Stimulated activated CD4-positive, alpha-beta T cell treated with anti-CD3 and anti-CD28 coated beads, Interleukin-2, amount 100 ng/mL, for 48 hours (primary cell): ENCODE measurements around the gene POU2AF1.
"Not testable (repeated sequence)": the region's sequence is repeated elsewhere in the genome, so short reads cannot be mapped to it uniquely, and the experiment has no call there.

Experiments
- DNase-seq, 2 donors: peaks; one replicate each; pipeline ENCODE4 v3.0.0-alpha.2; 2020

POU2AF1 gene

GRCh38 chr11:111408789-111409727, 30.0 kb upstream of the POU2AF1 start:
- no peak for DNase-seq

- no peak for DNase-seq
Measured at GRCh38 chr11:111407652-111408051, 28.6 kb upstream of the POU2AF1 start.

DNA sequence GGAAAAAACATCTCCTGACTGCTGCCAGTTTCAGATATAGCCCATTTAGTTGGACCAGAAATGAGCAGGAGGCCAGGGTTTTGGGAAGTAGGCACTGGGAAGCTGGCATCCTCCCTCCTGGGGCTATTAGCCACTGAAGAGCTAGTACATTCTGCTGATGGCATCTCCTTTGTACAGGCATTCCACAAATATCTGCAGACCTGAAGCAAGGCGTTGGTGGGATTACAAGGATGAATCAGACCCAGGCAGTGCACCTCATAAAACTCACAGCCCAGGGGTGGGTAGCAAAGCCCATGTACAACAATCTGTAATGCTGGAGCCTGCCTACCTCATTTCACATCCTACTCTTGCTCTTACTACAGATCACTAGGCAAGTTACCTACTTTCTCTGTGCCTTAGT, 27.5 kb upstream of the POU2AF1 start:
- no peak for DNase-seq

GRCh38 chr11:111406091-111406490, 27.0 kb upstream of the POU2AF1 start:
- no peak for DNase-seq

DNA sequence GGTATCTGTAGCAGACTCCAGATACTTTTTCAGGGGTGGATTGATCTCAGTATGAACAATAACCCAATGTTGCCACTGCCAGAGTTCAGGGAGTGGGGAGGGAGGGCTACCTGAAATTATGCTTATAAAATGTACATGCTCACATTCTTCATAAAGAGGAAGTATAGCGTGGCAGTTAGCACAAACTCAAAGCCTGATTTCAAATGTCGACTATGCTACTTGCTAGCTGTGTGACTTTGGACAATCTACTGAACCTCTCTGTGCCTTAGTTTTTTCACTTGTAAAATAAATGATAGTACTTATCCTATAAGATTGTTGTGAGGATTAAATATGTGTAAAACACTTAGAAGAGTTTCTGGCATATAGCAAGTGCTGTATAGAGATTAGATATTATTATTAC, 26.5 kb upstream of the POU2AF1 start:
- no peak for DNase-seq

GRCh38 chr11:111403051-111403726, 24.1 kb upstream of the POU2AF1 start:
- DNase-seq, result no peak

- no peak for DNase-seq
Measured at GRCh38 chr11:111402411-111402810, 23.3 kb upstream of the POU2AF1 start.

DNA sequence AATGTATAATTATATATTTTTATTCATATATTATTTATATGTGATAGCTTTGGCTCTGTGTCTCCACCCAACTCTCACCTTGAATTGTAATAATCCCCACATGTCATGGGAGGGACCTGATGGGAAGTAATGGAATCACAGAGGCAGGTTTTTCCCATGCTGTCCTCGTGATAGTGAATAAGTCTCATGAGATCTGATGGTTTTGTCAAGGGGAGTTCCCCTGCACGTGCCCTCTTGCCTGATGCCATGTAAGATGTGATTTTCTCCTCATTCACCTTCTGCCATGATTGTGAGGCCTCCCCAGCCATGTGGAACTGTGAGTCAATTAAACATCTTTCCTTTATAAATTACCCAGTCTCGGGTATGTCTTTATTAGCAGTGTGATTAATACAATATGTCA, 22.9 kb upstream of the POU2AF1 start:
- DNase-seq, result not testable (repeated sequence)

DNA sequence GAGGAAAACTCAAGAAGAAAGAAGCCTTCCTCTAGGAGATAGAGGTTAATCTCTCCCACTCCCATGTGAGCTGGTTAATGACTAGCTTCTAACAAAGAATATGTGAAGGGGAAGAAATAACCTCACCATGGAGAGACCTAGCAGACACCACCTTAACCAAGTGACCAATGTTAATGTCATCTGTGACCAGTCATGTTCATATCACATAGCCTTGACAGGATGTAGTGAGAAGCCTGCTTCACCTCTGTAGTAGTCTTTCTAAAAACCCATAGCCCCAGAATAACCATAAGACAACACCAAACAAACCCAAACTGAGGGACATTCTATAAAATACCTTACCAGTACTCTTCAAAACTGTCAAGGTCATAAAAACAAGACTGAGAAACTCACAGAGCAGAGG, 21.5 kb upstream of the POU2AF1 start:
- no peak for DNase-seq

DNA sequence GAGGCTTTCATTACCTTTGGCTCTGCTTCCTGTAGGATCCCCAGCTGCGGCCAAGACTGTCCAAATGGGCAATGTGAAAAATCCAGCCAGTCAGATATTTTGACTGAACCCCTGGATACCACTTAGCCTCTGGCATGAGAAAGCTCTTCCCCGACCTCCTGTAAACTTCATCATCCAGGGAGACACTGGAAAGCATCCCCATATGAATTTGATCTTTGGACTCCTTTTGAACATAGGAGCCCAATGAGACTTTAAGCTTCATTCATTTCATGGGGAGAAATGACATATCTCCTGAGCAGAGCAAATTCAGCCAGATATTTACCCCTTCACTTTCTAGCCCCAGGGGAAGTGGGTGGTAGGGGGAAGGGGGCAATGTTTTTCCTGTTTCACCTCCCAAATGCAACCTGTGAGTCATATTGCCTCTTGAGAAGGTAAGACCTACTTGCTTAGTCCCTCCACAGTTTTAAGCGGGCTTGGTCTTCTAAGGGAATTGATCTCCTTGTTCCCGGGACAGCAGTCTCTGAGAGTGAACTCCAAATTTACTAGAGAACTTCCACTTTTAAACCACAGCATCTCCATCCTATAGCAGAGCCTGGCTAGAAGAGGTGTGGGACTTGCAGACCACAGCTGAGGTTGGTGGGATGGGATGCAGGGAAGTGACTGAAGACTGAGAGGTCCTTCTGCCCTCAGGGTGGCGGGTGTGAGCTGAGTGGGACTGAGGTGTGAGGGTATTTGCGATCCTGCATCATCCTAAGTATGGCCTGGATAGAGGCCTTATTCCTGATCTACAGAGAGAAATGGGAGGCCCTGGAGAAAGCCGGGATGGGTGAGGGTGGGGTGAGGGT, 20.3 kb upstream of the POU2AF1 start:
- no peak for DNase-seq

- no peak for DNase-seq
Measured at GRCh38 chr11:111397034-111397433, 18.0 kb upstream of the POU2AF1 start.

DNA sequence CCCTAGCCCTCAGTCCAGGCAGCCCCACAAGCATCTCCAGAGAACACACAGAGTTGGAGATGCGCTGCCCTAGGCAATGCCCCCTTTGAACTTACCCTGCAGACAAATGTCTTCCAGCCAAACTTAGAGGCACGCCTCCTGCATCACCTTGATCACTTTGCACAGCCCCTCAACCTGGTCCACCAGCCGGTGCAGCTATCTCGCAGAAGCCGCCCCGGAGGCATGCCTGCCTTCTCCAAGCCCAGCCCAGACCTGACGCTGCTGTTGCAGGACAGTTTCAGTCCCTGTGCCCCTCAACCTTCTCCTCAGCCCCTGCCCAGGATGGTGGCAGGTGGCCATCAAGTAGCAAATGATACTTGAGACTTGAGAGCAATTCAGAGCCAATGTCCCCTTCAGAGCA, 16.7 kb upstream of the POU2AF1 start:
- DNase-seq, result no peak

DNA sequence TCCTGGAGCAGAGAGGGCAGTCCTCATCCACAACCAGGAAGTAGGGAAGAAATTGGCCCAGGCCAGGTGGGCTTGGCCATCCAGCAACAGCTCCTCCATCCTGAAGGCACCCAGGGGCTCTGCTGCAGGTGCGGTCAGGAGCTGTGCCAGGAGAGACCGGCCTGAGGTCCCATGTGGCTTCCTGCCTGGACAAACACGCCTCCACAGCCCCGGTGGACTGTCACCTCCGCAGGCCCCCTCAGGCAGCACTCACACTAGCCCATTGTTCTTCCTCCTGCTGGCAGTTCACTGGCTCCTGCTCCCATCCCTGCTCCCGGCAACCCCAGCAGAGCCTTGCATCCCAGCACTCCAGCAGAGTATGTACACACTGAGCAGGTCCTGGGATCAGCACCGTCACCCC, 16.0 kb upstream of the POU2AF1 start:
- no peak for DNase-seq

DNA sequence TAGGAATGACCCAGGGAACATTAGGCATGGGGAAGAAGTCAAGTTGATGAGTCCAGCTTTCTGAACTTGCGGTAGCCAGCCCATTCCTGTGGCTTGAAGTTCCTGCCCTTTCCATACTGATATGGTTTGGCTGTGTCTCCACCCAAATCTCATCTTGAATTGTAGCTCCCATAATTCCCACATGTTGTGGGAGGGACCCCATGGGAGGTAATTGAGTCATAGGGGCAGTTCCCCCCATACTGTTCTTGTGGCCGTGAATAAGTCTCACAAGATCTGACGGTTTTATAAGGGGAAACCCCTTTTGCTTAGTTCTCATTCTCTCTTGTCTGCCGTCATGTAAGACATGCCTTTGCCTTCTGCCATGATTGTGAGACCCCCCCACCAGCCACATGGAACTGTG, 15.1 kb upstream of the POU2AF1 start:
- DNase-seq, result not testable (repeated sequence)

DNA sequence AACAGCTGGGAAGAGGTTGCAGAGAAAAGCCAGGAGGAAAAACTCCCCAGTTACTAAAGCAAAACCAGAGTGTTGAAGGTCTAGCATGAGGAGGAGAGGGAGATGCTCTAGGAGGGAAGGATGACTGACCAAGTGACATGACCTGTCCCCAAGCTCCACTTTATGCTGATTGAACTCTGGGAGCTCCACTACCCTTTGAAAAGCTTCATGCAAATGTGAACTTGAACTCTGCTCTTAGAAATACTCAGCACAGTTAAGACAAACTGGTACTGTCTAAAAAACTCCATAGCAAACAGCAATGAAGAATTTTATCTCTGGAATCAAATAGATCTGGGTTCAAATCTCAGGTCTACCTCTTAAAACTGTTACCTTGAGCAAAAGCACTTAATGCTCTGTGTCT, 14.5 kb upstream of the POU2AF1 start:
- no peak for DNase-seq

- DNase-seq, result no peak
Measured at GRCh38 chr11:111393096-111393495, 14.0 kb upstream of the POU2AF1 start.

- no peak for DNase-seq
Measured at GRCh38 chr11:111392552-111392951, 13.5 kb upstream of the POU2AF1 start.

DNA sequence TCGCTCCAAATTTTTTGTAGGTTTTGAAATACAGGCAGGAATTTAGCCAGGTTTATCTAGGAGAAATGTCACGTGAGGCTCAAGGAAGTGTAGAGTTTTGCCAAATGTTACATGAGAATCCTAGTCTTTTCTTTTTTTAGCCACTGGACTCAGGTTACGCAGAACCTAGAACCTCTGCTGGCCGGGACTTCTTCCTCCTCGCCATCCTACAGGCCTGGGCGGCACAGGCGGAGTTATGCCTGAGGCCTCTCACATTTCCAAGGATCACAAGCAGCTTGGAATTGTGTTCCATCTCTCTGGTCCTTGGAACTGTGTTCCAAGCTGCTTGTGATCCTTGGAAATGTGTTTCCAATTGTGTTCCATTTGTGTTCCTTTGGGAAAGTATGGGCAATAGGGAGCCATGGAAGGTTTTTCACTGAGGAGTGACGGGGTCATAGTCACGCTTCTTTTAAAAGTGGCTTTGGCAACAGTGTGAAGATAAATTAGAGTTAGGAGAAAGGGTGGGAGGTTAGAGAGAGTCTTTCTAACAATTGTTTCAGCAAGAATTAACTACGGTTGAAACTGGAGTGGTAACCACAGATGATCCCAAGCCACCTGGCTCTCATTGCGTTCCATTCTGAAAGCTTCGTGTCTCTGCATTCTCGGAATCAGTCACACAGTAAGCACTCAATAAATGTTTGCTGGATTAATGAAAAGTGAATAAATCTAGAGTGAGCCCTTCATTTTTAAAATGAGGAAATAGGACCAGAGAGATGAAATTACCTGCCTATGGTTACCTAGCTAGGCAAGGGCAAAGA, 12.5 kb upstream of the POU2AF1 start:
- DNase-seq, result no peak

DNA sequence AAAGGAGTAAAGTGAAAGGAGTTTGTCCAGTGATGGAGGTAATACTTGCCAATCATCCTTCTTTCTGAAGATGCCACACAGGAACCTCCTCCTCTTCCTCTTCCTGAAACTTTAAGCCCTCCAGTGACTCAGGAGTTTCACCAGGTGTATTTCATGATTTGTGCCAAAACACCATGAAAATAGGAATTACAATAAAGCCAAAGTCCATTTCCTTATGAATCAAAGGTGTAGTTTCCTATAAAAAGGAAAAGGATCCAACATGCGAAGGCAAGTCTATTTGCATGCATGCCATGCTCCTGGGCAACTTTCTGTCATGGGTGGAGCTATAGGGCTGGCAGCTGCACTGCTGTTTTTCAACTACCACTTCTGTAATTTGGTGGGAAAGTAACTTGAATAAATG, 9.8 kb upstream of the POU2AF1 start:
- DNase-seq, result no peak

GRCh38 chr11:111388420-111388819, 9.3 kb upstream of the POU2AF1 start:
- DNase-seq, result no peak

DNA sequence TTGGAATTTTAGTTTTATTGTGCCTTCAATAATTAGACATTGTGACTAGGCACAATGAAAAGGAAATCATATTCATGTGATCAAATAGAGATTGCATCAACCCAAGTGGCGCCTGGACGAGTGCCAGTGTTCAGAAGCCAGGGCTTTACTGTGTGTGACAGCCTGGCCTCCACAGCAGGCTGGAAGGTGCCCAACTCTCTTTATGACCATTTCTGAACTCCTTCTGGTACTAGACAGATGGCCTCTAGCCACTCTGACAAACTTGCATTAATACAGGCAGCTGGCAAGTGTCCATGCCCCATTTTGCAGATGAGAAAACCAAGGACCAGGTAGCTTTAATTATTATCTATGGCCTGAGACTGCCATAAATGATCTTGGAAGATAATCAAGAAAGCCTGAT, 8.3 kb upstream of the POU2AF1 start:
- no peak for DNase-seq

GRCh38 chr11:111386611-111387150, 7.6 kb upstream of the POU2AF1 start:
- no peak for DNase-seq
